SK-N-SH (cell line): Measurements from ENCODE around the gene BPIFA3. TPM values are rescaled to one million over a fixed set of nuclear protein-coding genes. Genes with fewer than 3 reads are reported as not detected.

Experiments used
- CTCF ChIA-PET: fragments of 300-600, 350-600 bp; formaldehyde crosslinking; extraction: SDS; loops from one replicate; lab custom pipeline; 2021; lab: Yijun Ruan, JAX
- POLR2A ChIA-PET: fragments of 350-600 bp; sonication (Branson Sonifier 250); formaldehyde crosslinking; extraction: SDS; loops from one replicate; lab custom pipeline; 2020; ENCODE audit warnings: antibody characterized with exemption, inconsistent platforms; lab: Yijun Ruan, JAX
- DNase-seq: peaks from one replicate; pipeline ENCODE4 v3.0.0; 2012
- H2AFZ ChIP-seq: fragments of 200-600 bp; sonication (generic); 2 replicates; pipeline ENCODE4 v1.8.1; 2016; ENCODE audit warnings: antibody characterized with exemption, mild to moderate bottlenecking, low read depth
- H3F3A ChIP-seq: fragments of 200-600 bp; sonication (generic); replicated peaks from 2 replicates; pipeline ENCODE3; 2016; ENCODE audit warnings: antibody characterized with exemption, mild to moderate bottlenecking; ENCODE audit not compliant: insufficient read depth
- H3K27ac ChIP-seq, 2 experiments: fragments of 200-500 bp in 1 of 2; fragments of 200-600 bp in 1 of 2; sonication (Bioruptor generic) in 1 of 2; sonication (generic), shearing (Covaris generic) in 1 of 2; 2 replicates each; pipeline versions ENCODE4 v1.5.1 to v1.6.1; 2014 to 2016; ENCODE audit warnings: low read depth in 2 of 2, inconsistent platforms in 1 of 2, low read length in 1 of 2, mild to moderate bottlenecking in 1 of 2, mixed read lengths in 1 of 2
- H3K27me3 ChIP-seq: fragments of 200-600 bp; sonication (generic), shearing (Covaris generic); 2 replicates; pipeline ENCODE4 v1.6.1; 2016; ENCODE audit warnings: mixed run types; ENCODE audit not compliant: insufficient read depth
- H3K36me3 ChIP-seq, 2 experiments: fragments of 200-500 bp in 1 of 2; fragments of 200-600 bp in 1 of 2; sonication (Bioruptor generic) in 1 of 2; sonication (generic) in 1 of 2; replicated peaks in 1 of 2; 2 replicates each; pipeline versions ENCODE3 to v1.5.1; 2014 to 2016; ENCODE audit warnings: low read length in 1 of 2, mild to moderate bottlenecking in 1 of 2; ENCODE audit not compliant: insufficient read depth in 2 of 2, control insufficient read depth in 1 of 2
- H3K4me1 ChIP-seq, 2 experiments: fragments of 200-500 bp in 1 of 2; fragments of 200-600 bp in 1 of 2; sonication (Bioruptor generic) in 1 of 2; sonication (generic), shearing (Covaris generic) in 1 of 2; 2 replicates each; pipeline versions ENCODE4 v1.5.1 to v1.6.1; 2014 to 2016; ENCODE audit warnings: low read depth in 1 of 2, low read length in 1 of 2, mixed run types in 1 of 2; ENCODE audit not compliant: insufficient read depth in 2 of 2, control insufficient read depth in 1 of 2
- H3K4me2 ChIP-seq: fragments of 200-600 bp; sonication (generic), shearing (Covaris generic); 2 replicates; pipeline ENCODE4 v1.6.1; 2017; ENCODE audit warnings: mixed run types
- H3K4me3 ChIP-seq, 2 experiments: fragments of 200-500 bp in 1 of 2; fragments of 200-600 bp in 1 of 2; sonication (Bioruptor generic) in 1 of 2; sonication (generic), shearing (Covaris generic) in 1 of 2; 2 replicates each; pipeline versions ENCODE4 v1.5.1 to v1.8.1; 2014 to 2016; ENCODE audit warnings: low read depth in 2 of 2, inconsistent platforms in 1 of 2, low read length in 1 of 2, mild to moderate bottlenecking in 1 of 2, mixed read lengths in 1 of 2, moderate library complexity in 1 of 2
- H3K79me2 ChIP-seq: fragments of 200-600 bp; sonication (generic); 2 replicates; pipeline ENCODE4 v1.8.1; 2017; ENCODE audit warnings: mild to moderate bottlenecking; ENCODE audit not compliant: insufficient read depth
- H3K9ac ChIP-seq: fragments of 200-600 bp; sonication (generic); 2 replicates; pipeline ENCODE4 v1.6.1; 2017; ENCODE audit warnings: mixed run types
- H3K9me2 ChIP-seq: fragments of 200-600 bp; sonication (generic); 2 replicates; pipeline ENCODE4 v1.6.1; 2017; ENCODE audit warnings: mixed run types
- H3K9me3 ChIP-seq: fragments of 200-600 bp; sonication (generic); 2 replicates; pipeline ENCODE4 v1.6.1; 2017; ENCODE audit warnings: mixed run types, mild to moderate bottlenecking, moderate library complexity
- H4K20me1 ChIP-seq: fragments of 200-600 bp; sonication (generic); 2 replicates; pipeline ENCODE4 v1.6.1; 2017; ENCODE audit warnings: mild to moderate bottlenecking, mixed run types; ENCODE audit not compliant: insufficient read depth
- CHD2 ChIP-seq: fragments of 150-350 bp; IDR thresholded peaks from 2 replicates; pipeline ENCODE4 v1.6.1; 2018; ENCODE audit warnings: low read length; ENCODE audit not compliant: partially characterized antibody
- EZH2phosphoT487 ChIP-seq: fragments of 200-600 bp; sonication (generic); IDR thresholded peaks from 2 replicates; pipeline ENCODE4 v1.6.1; 2017; ENCODE audit warnings: low read depth, mixed run types, mild to moderate bottlenecking, antibody characterized with exemption, moderate library complexity, borderline replicate concordance
- FOSL2 ChIP-seq: IDR thresholded peaks from 2 replicates; pipeline ENCODE4 v1.4.0; 2012; ENCODE audit warnings: low read depth, mild to moderate bottlenecking, moderate library complexity, borderline replicate concordance
- POLR2AphosphoS5 ChIP-seq: IDR thresholded peaks from 2 replicates; pipeline ENCODE4 v1.6.1; 2012; ENCODE audit warnings: low read depth, low read length
- RAD21 ChIP-seq: IDR thresholded peaks from 2 replicates; pipeline ENCODE4 v1.6.1; 2012; ENCODE audit warnings: mild to moderate bottlenecking, low read length
- RFX5 ChIP-seq: IDR thresholded peaks from 2 replicates; pipeline ENCODE4 v1.6.1; 2012; ENCODE audit warnings: mild to moderate bottlenecking, improper control_type of control experiment, low read length
- RXRA ChIP-seq: IDR thresholded peaks from 2 replicates; pipeline ENCODE4 v1.4.0; 2012; ENCODE audit warnings: low read depth, mild to moderate bottlenecking, borderline replicate concordance
- SIN3A ChIP-seq: IDR thresholded peaks from 2 replicates; pipeline ENCODE4 v1.6.1; 2012; ENCODE audit warnings: low read depth, mild to moderate bottlenecking, low read length, moderate library complexity, borderline replicate concordance
- SMC3 ChIP-seq: IDR thresholded peaks from 2 replicates; pipeline ENCODE4 v1.6.1; 2012; ENCODE audit warnings: low read depth, low read length, improper control_type of control experiment
- TAF1 ChIP-seq: IDR thresholded peaks from 2 replicates; pipeline ENCODE4 v1.6.1; 2012; ENCODE audit warnings: low read depth, mild to moderate bottlenecking, low read length, moderate library complexity, borderline replicate concordance
- TCF12 ChIP-seq: IDR thresholded peaks from 2 replicates; pipeline ENCODE4 v1.4.0; 2012
- TEAD4 ChIP-seq: IDR thresholded peaks from 2 replicates; pipeline ENCODE4 v1.4.0; 2012; ENCODE audit warnings: mild to moderate bottlenecking, borderline replicate concordance; ENCODE audit not compliant: insufficient read depth
- YY1 ChIP-seq: IDR thresholded peaks from 2 replicates; pipeline ENCODE4 v1.4.0; 2012; ENCODE audit warnings: low read depth, mild to moderate bottlenecking
- WGBS: methylation state at CpG from one replicate; pipeline ENCODE4 v1.1.6; 2017; ENCODE audit warnings: low lambda C conversion rate; 5-methylcytosine and 5-hydroxymethylcytosine counted together
- polyA plus RNA-seq, 3 experiments: library from polyadenylated mRNA; depleted of rRNA; stranded (reverse); fragments of >200 nt; gene quantifications; 2 replicates each; pipeline ENCODE4 v1.2.3, GENCODE V29; 2012
- TF ChIP-seq, protein P1 (sequence below): IDR thresholded peaks from 2 replicates; pipeline ENCODE4 v1.4.0; 2012; ENCODE audit warnings: low read depth
- TF ChIP-seq, protein P2 (sequence below): IDR thresholded peaks from 2 replicates; pipeline ENCODE4 v1.4.0; 2012; ENCODE audit warnings: low read depth, borderline replicate concordance
- TF ChIP-seq, protein P3 (sequence below): IDR thresholded peaks from 2 replicates; pipeline ENCODE4; 2012
- TF ChIP-seq, protein P4 (sequence below): IDR thresholded peaks from 2 replicates; pipeline ENCODE4 v1.6.1; 2012; ENCODE audit warnings: mild to moderate bottlenecking, low read depth, low read length, moderate library complexity
- TF ChIP-seq, protein P5 (sequence below): fragments of 150-350 bp; IDR thresholded peaks from 2 replicates; pipeline ENCODE4 v1.6.1; 2016; ENCODE audit warnings: mild to moderate bottlenecking, low read depth, low read length

Gene BPIFA3
- polyA plus RNA-seq, 1 of the 3 experiments (the other 2 are of a cell fraction) = not detected

DNA sequence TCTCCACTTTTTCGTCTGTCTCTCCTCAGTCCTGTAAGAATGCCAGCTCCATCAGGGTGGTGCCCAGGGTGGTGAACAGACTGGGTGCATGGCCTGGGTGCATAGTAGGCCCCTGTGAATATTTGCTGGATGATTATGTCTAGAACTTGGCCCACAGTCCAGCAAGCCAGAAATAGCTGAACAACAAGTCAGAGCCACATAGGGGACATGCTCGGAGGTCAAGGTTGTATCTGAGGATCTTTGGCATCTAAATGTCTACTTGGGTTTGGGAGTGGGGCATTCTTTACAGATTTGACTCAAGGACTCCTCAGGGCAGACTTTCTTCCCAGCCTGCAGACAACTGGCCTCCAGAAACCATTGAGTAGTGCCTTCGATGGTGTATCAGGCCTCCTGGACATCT lies 18.1 kb upstream of the BPIFA3 start (continued):
- TF ChIP-seq, protein P1, sequence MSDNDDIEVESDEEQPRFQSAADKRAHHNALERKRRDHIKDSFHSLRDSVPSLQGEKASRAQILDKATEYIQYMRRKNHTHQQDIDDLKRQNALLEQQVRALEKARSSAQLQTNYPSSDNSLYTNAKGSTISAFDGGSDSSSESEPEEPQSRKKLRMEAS = no peak

DNA sequence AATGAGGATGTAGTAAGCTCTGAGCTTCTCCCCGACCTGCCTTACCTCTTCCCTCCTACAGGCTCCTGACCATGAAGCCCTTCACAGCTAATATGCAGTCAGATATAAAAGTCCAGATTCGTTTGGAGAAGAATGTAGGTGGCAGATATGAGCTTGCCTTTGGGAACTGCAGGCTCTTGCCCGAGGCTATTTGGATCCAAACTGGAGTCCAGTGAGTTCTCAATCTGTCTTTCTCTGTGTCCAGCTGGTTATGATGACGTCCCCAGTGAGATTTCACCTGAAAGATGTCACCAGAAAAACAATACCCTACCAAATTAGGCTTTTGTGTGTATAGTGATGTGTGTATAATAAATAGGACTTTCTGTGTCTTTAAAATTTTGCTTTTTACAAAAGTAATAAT lies 14.7 kb upstream of the BPIFA3 start:
- no peak for TF ChIP-seq TCF12
- TF ChIP-seq, protein P2, sequence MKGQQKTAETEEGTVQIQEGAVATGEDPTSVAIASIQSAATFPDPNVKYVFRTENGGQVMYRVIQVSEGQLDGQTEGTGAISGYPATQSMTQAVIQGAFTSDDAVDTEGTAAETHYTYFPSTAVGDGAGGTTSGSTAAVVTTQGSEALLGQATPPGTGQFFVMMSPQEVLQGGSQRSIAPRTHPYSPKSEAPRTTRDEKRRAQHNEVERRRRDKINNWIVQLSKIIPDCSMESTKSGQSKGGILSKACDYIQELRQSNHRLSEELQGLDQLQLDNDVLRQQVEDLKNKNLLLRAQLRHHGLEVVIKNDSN = no peak
- no peak for TF ChIP-seq SIN3A
- TF ChIP-seq RAD21 = no peak
- no peak for TF ChIP-seq RXRA
- no peak for TF ChIP-seq EZH2phosphoT487
- no peak for TF ChIP-seq YY1
- no peak for TF ChIP-seq TEAD4
- no peak for TF ChIP-seq POLR2AphosphoS5
- TF ChIP-seq, protein P3, sequence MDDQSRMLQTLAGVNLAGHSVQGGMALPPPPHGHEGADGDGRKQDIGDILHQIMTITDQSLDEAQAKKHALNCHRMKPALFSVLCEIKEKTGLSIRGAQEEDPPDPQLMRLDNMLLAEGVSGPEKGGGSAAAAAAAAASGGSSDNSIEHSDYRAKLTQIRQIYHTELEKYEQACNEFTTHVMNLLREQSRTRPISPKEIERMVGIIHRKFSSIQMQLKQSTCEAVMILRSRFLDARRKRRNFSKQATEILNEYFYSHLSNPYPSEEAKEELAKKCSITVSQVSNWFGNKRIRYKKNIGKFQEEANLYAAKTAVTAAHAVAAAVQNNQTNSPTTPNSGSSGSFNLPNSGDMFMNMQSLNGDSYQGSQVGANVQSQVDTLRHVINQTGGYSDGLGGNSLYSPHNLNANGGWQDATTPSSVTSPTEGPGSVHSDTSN = no peak
- no peak for TF ChIP-seq TAF1
- TF ChIP-seq SMC3 = no peak
- no peak for TF ChIP-seq CHD2
- TF ChIP-seq RFX5 = no peak
- TF ChIP-seq, all 33 proteins: peak for 0
- Histone ChIP-seq H3K27ac (no peak overlapping the region), H3K9me3 (no peaks in the 10 kb centered on the region), H3K27me3 (peaks cover 18% of the 10 kb centered on the region; the same call in 1 of the 2 replicates), H3K4me1 (no peaks in the 10 kb centered on the region), H3K9ac (no peak overlapping the region), H3K79me2 (no peaks in the 10 kb centered on the region), H3F3A (no peaks in the 10 kb centered on the region), H3K9me2 (no peaks in the 10 kb centered on the region), H3K36me3 (no peaks in the 10 kb centered on the region), H2AFZ (no peak overlapping the region), H4K20me1 (no peaks in the 10 kb centered on the region), H3K4me2 (no peak overlapping the region), H3K4me3 (no peak overlapping the region)
- CTCF ChIA-PET = interaction anchor here (1.2 kb wide), 1 partner anchor 10 kb away, joined by 3 read pairs; no protein-coding TSS in a partner anchor
- no peak for DNase-seq
- WGBS = 5% methylated on average over 2 of the region's 4 CpGs
- POLR2A ChIA-PET = no interaction called here

DNA sequence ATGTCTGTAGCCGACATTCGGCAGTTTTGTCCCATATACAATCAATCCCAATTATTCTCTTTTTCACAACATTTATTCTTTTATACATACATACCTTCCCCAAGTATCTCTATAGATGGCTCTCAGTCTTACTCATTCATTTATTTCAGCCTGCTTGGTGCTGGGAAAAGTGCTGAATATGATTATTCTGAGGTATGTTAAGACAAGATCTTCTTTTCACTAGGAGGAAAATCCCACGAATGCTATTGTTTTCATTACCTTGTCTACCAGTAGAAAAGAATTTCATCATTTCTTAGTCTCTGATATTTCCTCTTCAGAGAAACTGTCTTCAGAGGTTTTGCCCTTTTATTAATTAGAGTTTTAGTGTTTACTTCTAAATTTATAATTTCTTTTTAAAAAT lies 13.7 kb upstream of the BPIFA3 start:
- H3K27ac ChIP-seq = no peak overlapping the region

More for the DNA sequence above, 13.7 kb upstream of the BPIFA3 start:
- H3K27me3 ChIP-seq = peaks cover 11% of the 10 kb centered on the region; the same call in 1 of the 2 replicates
- H3K9me3 ChIP-seq = no peaks in the 10 kb centered on the region
- no peaks in the 10 kb centered on the region for H3K36me3 ChIP-seq
- no peak overlapping the region for H3K9ac ChIP-seq
- no peaks in the 10 kb centered on the region for H3K4me1 ChIP-seq
- H2AFZ ChIP-seq = no peak overlapping the region
- DNase-seq = no peak
- no peak overlapping the region for H3K4me3 ChIP-seq
- H3F3A ChIP-seq = no peaks in the 10 kb centered on the region
- no peak overlapping the region for H3K4me2 ChIP-seq
- TF ChIP-seq, protein P2 = no peak
- TF ChIP-seq, protein P4, sequence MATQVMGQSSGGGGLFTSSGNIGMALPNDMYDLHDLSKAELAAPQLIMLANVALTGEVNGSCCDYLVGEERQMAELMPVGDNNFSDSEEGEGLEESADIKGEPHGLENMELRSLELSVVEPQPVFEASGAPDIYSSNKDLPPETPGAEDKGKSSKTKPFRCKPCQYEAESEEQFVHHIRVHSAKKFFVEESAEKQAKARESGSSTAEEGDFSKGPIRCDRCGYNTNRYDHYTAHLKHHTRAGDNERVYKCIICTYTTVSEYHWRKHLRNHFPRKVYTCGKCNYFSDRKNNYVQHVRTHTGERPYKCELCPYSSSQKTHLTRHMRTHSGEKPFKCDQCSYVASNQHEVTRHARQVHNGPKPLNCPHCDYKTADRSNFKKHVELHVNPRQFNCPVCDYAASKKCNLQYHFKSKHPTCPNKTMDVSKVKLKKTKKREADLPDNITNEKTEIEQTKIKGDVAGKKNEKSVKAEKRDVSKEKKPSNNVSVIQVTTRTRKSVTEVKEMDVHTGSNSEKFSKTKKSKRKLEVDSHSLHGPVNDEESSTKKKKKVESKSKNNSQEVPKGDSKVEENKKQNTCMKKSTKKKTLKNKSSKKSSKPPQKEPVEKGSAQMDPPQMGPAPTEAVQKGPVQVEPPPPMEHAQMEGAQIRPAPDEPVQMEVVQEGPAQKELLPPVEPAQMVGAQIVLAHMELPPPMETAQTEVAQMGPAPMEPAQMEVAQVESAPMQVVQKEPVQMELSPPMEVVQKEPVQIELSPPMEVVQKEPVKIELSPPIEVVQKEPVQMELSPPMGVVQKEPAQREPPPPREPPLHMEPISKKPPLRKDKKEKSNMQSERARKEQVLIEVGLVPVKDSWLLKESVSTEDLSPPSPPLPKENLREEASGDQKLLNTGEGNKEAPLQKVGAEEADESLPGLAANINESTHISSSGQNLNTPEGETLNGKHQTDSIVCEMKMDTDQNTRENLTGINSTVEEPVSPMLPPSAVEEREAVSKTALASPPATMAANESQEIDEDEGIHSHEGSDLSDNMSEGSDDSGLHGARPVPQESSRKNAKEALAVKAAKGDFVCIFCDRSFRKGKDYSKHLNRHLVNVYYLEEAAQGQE = no peak
- TF ChIP-seq RAD21 (no peak), FOSL2 (no peak)
- TF ChIP-seq, protein P5, sequence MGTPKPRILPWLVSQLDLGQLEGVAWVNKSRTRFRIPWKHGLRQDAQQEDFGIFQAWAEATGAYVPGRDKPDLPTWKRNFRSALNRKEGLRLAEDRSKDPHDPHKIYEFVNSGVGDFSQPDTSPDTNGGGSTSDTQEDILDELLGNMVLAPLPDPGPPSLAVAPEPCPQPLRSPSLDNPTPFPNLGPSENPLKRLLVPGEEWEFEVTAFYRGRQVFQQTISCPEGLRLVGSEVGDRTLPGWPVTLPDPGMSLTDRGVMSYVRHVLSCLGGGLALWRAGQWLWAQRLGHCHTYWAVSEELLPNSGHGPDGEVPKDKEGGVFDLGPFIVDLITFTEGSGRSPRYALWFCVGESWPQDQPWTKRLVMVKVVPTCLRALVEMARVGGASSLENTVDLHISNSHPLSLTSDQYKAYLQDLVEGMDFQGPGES = no peak
- no peaks in the 10 kb centered on the region for H3K9me2 ChIP-seq
- no peaks in the 10 kb centered on the region for H4K20me1 ChIP-seq
- ChIA-PET CTCF (no interaction called here), POLR2A (no interaction called here)
- 7% methylated on average over 3 of the region's 3 CpGs for WGBS
- no peaks in the 10 kb centered on the region for H3K79me2 ChIP-seq
